HG02798 (cell line): ENCODE data around the gene PRAMEF9.
"Not testable (repeated sequence)": the region's sequence is repeated elsewhere in the genome, so short reads cannot be mapped to it uniquely, and the experiment has no call there.

Experiments used
- ATAC-seq: cut with Tn5 transposase; IDR thresholded peaks from one replicate; pipeline ENCODE4 v1.9.1; 2021; ENCODE audit warnings: mild to moderate bottlenecking; ENCODE audit not compliant: unreplicated experiment, poor library complexity

The PRAMEF9 gene

GRCh38 chr1:13171548-13171947, at the start of gene PRAMEF9:
Gene PRAMEF9 (plus strand): TSS chr1:13171848. CDS start chr1:13175281, 3,433 bp downstream.
- not testable (repeated sequence) for ATAC-seq

- not testable (repeated sequence) for ATAC-seq
These were observed 15.7 kb upstream of the PRAMEF9 start, which contains the start of gene PRAMEF26 for GRCh38 chr1:13155909-13156308. Gene PRAMEF26 (minus strand): TSS chr1:13156009. CDS start chr1:13153095, 2,914 bp downstream.

GRCh38 chr1:13165531-13165930, 6.1 kb upstream of the PRAMEF9 start, which contains the start of gene HNRNPCL4:
Gene HNRNPCL4 (minus strand): TSS chr1:13165631. CDS start chr1:13165467, 164 bp downstream.
- ATAC-seq: not testable (repeated sequence)

GRCh38 chr1:13201309-13201708, 29.7 kb downstream of the PRAMEF9 start, which contains the start of gene PRAMEF13:
Gene PRAMEF13 (minus strand): TSS chr1:13201409. CDS start chr1:13199589, 1,820 bp downstream.
- ATAC-seq: not testable (repeated sequence)

DNA sequence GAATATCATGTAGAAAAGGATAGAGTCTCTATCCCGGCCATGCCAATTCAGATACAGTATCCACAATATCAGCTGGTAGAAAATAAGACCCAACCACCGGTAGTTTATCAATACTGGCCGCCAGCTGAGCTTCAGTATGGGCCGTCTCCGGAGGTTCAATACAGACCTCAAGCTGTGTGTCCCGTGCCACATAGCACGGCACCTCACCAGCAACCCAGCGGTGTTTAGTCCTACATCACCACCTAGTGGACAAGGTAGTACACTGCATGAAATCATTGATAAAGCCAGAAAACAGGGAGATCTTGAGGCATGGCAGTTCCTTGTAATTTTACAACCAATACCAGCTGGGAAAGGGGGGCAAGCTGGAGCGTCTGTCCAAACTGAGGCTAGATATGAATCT, 37.1 kb downstream of the PRAMEF9 start:
- ATAC-seq: not testable (repeated sequence)

- not testable (repeated sequence) for ATAC-seq
These were observed 45.0 kb downstream of the PRAMEF9 start for GRCh38 chr1:13216619-13217018.

DNA sequence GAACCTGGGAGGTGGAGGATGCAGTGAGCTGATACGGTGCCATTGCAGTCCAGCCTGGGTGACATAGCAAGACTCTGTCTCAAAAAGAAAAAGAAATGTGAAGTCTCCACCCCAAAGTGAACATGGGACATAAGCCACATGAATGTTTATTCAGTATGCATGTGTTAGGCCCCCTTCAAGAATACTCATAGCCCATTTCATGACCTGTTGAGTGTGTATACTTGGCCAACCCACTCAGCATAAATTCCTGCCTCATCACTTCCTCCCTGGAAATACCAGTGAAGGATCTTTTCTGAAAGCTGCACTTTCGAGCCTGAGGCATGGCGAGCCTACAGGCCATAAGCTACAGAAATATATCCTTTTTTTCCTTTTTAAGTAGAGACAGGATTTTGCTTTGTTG, 47.6 kb downstream of the PRAMEF9 start:
- not testable (repeated sequence) for ATAC-seq

DNA sequence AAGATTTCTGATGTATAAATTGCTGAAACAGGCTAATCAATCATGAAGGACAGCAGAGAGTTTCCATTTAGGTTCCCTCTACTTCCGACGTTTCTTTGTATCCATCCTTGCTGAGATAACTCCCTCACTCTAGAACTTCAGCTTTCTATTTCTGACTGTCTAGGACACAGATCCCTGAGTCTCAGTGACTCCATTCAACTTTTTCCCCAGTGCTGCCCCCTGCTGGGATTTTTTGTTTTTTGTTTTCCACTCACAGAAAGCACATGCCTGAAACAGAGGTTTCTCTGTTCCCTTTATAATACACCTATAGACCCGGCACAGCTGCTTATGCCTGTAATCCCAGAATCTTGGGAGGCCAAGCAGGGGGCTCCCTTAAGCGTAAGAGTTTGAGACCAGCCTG, 51.1 kb downstream of the PRAMEF9 start:
- ATAC-seq: not testable (repeated sequence)

GRCh38 chr1:13224480-13225060, 52.9 kb downstream of the PRAMEF9 start:
- ATAC-seq: no peak

DNA sequence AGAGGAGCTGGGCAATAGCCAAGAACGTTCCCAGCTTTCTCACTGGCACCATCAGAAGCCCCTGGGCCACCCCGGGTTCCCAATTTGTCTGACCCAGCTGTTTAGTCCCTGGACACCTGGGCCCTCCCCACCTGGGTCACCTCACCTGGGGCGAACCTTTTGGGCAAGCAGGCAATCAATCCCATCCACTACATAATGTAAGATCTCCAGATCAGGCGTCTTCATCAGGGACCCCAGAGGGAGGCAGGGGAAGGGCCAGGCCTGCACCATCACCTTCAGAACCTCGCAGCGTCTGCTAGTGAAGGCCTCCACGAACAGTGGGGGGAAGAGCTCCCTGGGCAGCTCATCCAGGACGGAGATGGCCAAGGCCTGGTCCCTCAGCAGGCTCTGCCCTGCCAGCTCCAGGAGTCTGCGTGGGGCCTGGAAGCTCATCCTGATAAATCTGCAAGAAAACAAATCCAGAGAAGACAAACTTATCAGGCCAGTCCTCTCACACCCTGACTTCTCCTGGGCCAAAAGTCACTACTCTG, 54.1 kb downstream of the PRAMEF9 start, which contains the start of gene PRAMEF18:
PRAMEF18 (minus strand) TSS at position 480 of the 530 bp plus-strand sequence; CDS start at position 432, 48 bp downstream.
- not testable (repeated sequence) for ATAC-seq

DNA sequence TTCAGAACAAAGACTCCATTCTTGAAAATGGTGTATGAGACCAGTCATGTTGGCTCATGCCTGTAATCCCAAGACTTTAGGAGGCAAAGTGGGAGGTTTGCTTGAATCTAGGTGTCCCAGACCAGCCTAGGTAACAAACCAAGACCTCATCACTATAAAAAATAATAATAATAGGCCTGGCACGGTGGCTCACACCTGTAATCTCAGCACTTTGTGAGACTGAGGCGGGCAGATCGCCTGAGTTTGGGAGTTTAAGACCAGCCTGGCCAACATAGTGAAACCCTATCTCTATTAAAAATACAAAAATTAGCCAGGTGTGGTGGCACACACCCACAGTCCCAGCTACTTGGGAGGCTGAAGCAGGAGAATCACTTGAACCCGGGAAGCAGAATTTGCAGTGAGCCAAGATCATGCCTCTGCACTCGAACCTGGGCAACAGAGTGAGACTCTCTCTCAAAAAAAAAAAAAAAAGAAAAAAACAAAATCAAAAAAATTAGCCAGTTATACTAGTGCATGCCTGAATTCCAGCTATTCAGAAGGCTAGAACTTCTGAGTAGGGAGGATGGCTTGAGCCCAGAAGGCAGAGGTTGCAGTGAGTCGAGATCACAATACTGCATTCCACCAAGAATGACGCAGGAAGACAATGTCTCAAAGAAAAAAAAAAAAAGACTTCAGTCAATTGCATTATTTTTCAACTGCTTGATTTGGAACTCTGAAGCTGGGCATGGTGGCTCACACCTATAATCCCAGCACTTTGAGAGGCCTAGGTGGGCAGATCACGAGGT, 55.8 kb downstream of the PRAMEF9 start:
- not testable (repeated sequence) for ATAC-seq

DNA sequence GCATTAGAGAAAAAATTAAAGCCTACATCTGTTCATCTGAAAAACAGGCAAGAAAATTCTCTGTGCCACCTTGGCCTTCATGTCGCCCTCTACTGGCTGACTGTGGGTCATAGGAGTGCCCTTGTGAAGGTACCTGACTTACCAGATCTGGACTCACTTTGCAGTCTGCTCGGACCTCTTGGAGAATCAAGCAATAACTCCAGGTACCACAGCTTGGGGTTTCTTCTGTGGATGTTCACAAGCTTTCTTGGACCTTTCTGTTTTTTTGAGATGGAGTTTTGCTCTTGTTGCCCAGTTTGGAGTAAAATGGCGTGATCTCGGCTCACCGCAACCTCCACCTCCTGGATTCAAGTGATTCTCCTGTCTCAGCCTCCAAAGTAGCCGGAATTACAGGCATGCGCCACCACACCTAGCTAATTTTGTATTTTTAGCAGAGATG, 56.7 kb downstream of the PRAMEF9 start:
- ATAC-seq: no peak
